ENCODE measurements around the gene TRPM5. TPM values are rescaled to one million over a fixed set of nuclear protein-coding genes. Genes with fewer than 3 reads are reported as not detected.

Gene TRPM5
- total RNA-seq, 1 donor from 2014 or later: not detected

- no peak for DNase-seq (ENCODE audit: low spot score)
- intact Hi-C loops (cut with micrococcal nuclease): no loop called here
- peaks cover 30% of the 10 kb centered on the region for H3K9me3 Mint-ChIP-seq
- H3K4me3 Mint-ChIP-seq: no peak overlapping the region
- peaks cover 6% of the 10 kb centered on the region for H3K4me1 Mint-ChIP-seq (ENCODE audit: low read depth)
- H3K27ac Mint-ChIP-seq: no peak overlapping the region
- H3K27me3 Mint-ChIP-seq (ENCODE audit: insufficient read depth): no peaks in the 10 kb centered on the region
- peaks cover 13% of the 10 kb centered on the region for H3K36me3 Mint-ChIP-seq (ENCODE audit: low read depth)
Observed at GRCh38 chr11:2475136-2475918, 31.0 kb upstream of the TRPM5 start.

GRCh38 chr11:2474059-2474901, 30.0 kb upstream of the TRPM5 start:
- DNase-seq (ENCODE audit: low spot score): no peak
- Mint-ChIP-seq H3K27ac (no peak overlapping the region), H3K4me3 (no peak overlapping the region), H3K36me3 (ENCODE audit: low read depth) (peaks cover 6% of the 10 kb centered on the region), H3K27me3 (ENCODE audit: insufficient read depth) (peaks cover under 1% of the 10 kb centered on the region), H3K9me3 (peaks cover 20% of the 10 kb centered on the region), H3K4me1 (ENCODE audit: low read depth) (no peaks in the 10 kb centered on the region)
- intact Hi-C loops (cut with micrococcal nuclease): no loop called here

GRCh38 chr11:2473361-2474058, 29.2 kb upstream of the TRPM5 start:
- no peak overlapping the region for H3K4me3 Mint-ChIP-seq
- intact Hi-C loops (cut with micrococcal nuclease): no loop called here
- H3K4me1 Mint-ChIP-seq (ENCODE audit: low read depth): peaks cover 5% of the 10 kb centered on the region
- peaks cover 6% of the 10 kb centered on the region for H3K36me3 Mint-ChIP-seq (ENCODE audit: low read depth)
- peaks cover 8% of the 10 kb centered on the region for H3K27me3 Mint-ChIP-seq (ENCODE audit: insufficient read depth)
- H3K9me3 Mint-ChIP-seq: peaks cover 12% of the 10 kb centered on the region
- no peak for DNase-seq (ENCODE audit: low spot score)
- no peak overlapping the region for H3K27ac Mint-ChIP-seq

GRCh38 chr11:2472428-2473186, 28.3 kb upstream of the TRPM5 start:
- intact Hi-C loops (cut with micrococcal nuclease): no loop called here
- Mint-ChIP-seq H3K4me3 (no peak overlapping the region), H3K9me3 (peaks cover 4% of the 10 kb centered on the region), H3K27me3 (ENCODE audit: insufficient read depth) (peaks cover 11% of the 10 kb centered on the region), H3K4me1 (ENCODE audit: low read depth) (peaks cover 6% of the 10 kb centered on the region), H3K27ac (no peak overlapping the region), H3K36me3 (ENCODE audit: low read depth) (no peaks in the 10 kb centered on the region)
- DNase-seq (ENCODE audit: low spot score): no peak

GRCh38 chr11:2471804-2472096, 27.4 kb upstream of the TRPM5 start:
- peaks cover 11% of the 10 kb centered on the region for H3K27me3 Mint-ChIP-seq (ENCODE audit: insufficient read depth)
- no peak overlapping the region for H3K4me3 Mint-ChIP-seq
- no peak for DNase-seq (ENCODE audit: low spot score)
- H3K4me1 Mint-ChIP-seq (ENCODE audit: low read depth): peaks cover 14% of the 10 kb centered on the region
- intact Hi-C loops (cut with micrococcal nuclease): no loop called here
- no peak overlapping the region for H3K27ac Mint-ChIP-seq
- no peaks in the 10 kb centered on the region for H3K36me3 Mint-ChIP-seq (ENCODE audit: low read depth)
- peaks cover under 1% of the 10 kb centered on the region for H3K9me3 Mint-ChIP-seq

- intact Hi-C loops (cut with micrococcal nuclease): no loop called here
- no peak for DNase-seq (ENCODE audit: low spot score)
- peaks cover 19% of the 10 kb centered on the region for H3K4me1 Mint-ChIP-seq (ENCODE audit: low read depth)
- H3K4me3 Mint-ChIP-seq: no peak overlapping the region
- no peak overlapping the region for H3K27ac Mint-ChIP-seq
- peaks cover 11% of the 10 kb centered on the region for H3K27me3 Mint-ChIP-seq (ENCODE audit: insufficient read depth)
- H3K9me3 Mint-ChIP-seq: no peaks in the 10 kb centered on the region
- H3K36me3 Mint-ChIP-seq (ENCODE audit: low read depth): no peaks in the 10 kb centered on the region
Observed at GRCh38 chr11:2471048-2471803, 26.9 kb upstream of the TRPM5 start.

- intact Hi-C loops (cut with micrococcal nuclease): no loop called here
- H3K27ac Mint-ChIP-seq: no peak overlapping the region
- H3K9me3 Mint-ChIP-seq: no peaks in the 10 kb centered on the region
- H3K4me1 Mint-ChIP-seq (ENCODE audit: low read depth): peaks cover 19% of the 10 kb centered on the region
- no peaks in the 10 kb centered on the region for H3K36me3 Mint-ChIP-seq (ENCODE audit: low read depth)
- no peak for DNase-seq (ENCODE audit: low spot score)
- no peak overlapping the region for H3K4me3 Mint-ChIP-seq
- H3K27me3 Mint-ChIP-seq (ENCODE audit: insufficient read depth): peaks cover 11% of the 10 kb centered on the region
Observed at GRCh38 chr11:2470495-2470894, 26.2 kb upstream of the TRPM5 start.

GRCh38 chr11:2468363-2469235, 24.3 kb upstream of the TRPM5 start:
- no peak overlapping the region for H3K27ac Mint-ChIP-seq
- peaks cover 19% of the 10 kb centered on the region for H3K4me1 Mint-ChIP-seq (ENCODE audit: low read depth)
- intact Hi-C loops (cut with micrococcal nuclease): no loop called here
- H3K27me3 Mint-ChIP-seq (ENCODE audit: insufficient read depth): peaks cover 11% of the 10 kb centered on the region
- H3K9me3 Mint-ChIP-seq: no peaks in the 10 kb centered on the region
- no peaks in the 10 kb centered on the region for H3K36me3 Mint-ChIP-seq (ENCODE audit: low read depth)
- no peak overlapping the region for H3K4me3 Mint-ChIP-seq
- DNase-seq (ENCODE audit: low spot score): no peak

- DNase-seq (ENCODE audit: low spot score): no peak
- no peaks in the 10 kb centered on the region for H3K36me3 Mint-ChIP-seq (ENCODE audit: low read depth)
- no peak overlapping the region for H3K27ac Mint-ChIP-seq
- intact Hi-C loops (cut with micrococcal nuclease): no loop called here
- peaks cover 19% of the 10 kb centered on the region for H3K4me1 Mint-ChIP-seq (ENCODE audit: low read depth)
- H3K4me3 Mint-ChIP-seq: peak overlapping the region; percentile 19
- H3K27me3 Mint-ChIP-seq (ENCODE audit: insufficient read depth): peaks cover 11% of the 10 kb centered on the region
- no peaks in the 10 kb centered on the region for H3K9me3 Mint-ChIP-seq
Observed at GRCh38 chr11:2467695-2468055, 23.4 kb upstream of the TRPM5 start.

GRCh38 chr11:2466869-2467694, 22.8 kb upstream of the TRPM5 start:
- peak; percentile 61 for DNase-seq (ENCODE audit: low spot score)
- Mint-ChIP-seq H3K4me3 (peak overlapping the region; percentile 19), H3K36me3 (ENCODE audit: low read depth) (no peaks in the 10 kb centered on the region), H3K27me3 (ENCODE audit: insufficient read depth) (peaks cover 11% of the 10 kb centered on the region), H3K4me1 (ENCODE audit: low read depth) (peaks cover 19% of the 10 kb centered on the region), H3K27ac (peak overlapping the region; percentile 18), H3K9me3 (no peaks in the 10 kb centered on the region)
- intact Hi-C loops (cut with micrococcal nuclease): no loop called here
